GM12874 (cell line): Measurements from ENCODE around the gene NFXL1.
A peak's percentile ranks its signal among the peaks of the same experiment; 100 is the strongest.

Experiments used
- TF ChIP-seq, protein P1 (sequence below): IDR thresholded peaks from 2 replicates; pipeline ENCODE4 v1.5.1; 2011; ENCODE audit warnings: low read depth, mild to moderate bottlenecking, control low read depth, low read length, moderate library complexity; ENCODE audit not compliant: insufficient read depth

NFXL1 gene

GRCh38 chr4:47852136-47852535 is 62.2 kb downstream of the NFXL1 start:
- TF ChIP-seq, protein P1, sequence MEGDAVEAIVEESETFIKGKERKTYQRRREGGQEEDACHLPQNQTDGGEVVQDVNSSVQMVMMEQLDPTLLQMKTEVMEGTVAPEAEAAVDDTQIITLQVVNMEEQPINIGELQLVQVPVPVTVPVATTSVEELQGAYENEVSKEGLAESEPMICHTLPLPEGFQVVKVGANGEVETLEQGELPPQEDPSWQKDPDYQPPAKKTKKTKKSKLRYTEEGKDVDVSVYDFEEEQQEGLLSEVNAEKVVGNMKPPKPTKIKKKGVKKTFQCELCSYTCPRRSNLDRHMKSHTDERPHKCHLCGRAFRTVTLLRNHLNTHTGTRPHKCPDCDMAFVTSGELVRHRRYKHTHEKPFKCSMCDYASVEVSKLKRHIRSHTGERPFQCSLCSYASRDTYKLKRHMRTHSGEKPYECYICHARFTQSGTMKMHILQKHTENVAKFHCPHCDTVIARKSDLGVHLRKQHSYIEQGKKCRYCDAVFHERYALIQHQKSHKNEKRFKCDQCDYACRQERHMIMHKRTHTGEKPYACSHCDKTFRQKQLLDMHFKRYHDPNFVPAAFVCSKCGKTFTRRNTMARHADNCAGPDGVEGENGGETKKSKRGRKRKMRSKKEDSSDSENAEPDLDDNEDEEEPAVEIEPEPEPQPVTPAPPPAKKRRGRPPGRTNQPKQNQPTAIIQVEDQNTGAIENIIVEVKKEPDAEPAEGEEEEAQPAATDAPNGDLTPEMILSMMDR = no peak

DNA sequence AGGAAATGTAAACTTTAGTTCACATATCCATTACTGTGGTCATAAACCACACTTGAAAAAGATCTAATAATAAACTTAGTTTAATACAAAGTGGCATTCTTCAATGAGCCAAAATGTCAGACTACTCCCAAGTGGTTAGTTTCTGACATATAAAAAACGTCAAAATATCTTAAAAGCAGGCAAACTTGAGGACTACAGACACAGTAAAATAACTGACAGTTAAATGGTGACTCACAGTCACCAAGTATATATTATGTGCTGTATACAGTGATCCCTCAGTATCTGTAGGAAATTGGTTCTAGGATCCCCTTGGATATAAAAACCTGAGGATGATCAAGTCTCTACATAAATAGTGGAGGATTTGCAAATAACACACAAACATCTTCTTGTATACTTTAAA is 64.9 kb downstream of the NFXL1 start:
- TF ChIP-seq, protein P1 = no peak

DNA sequence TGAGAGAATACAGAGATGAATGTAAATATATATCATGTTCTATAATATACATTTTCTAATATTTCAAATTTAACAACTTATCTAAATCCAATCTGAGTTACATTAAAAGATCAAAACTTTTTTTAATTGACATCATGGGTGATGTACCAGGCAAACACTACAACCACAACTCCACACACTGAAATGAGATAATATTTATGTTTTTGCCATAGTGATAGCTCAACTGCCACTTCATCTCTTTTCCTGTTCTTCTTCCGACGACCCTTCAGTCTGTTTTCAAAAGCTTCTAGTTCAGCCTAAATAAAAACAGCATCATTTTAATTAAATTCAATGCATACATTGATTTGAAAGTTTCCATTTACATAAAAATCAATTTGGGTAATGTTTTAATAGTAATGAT is 66.3 kb downstream of the NFXL1 start:
- TF ChIP-seq, protein P1 = no peak

- TF ChIP-seq, protein P1 = no peak
These were observed 71.4 kb downstream of the NFXL1 start for GRCh38 chr4:47842985-47843384.

- TF ChIP-seq, protein P1 = no peak
These were observed 74.1 kb downstream of the NFXL1 start for GRCh38 chr4:47840291-47840690.

GRCh38 chr4:47839259-47839658 is 75.1 kb downstream of the NFXL1 start:
- TF ChIP-seq, protein P1 = peak; percentile 39; the same call in 1 of the 2 replicates

DNA sequence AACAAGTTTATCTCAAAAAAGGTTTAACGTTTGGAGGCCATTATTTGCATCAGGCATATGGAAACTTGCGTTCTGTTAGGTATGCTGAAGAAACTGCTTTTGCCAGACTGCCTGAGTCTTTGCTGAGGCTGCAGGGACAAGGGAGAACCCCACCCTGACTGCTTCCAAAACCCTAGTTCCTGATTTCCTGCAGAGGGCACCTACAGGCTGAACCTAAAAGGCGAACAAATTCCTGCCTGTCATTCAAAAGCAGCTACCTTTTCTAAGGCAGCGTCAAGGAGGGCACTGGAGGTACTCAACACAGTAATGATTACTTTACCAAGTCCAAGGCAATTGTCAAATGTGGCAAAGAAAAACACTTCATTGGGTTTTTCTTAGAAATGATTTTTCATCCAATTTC is 75.9 kb downstream of the NFXL1 start:
- TF ChIP-seq, protein P1 = no peak

GRCh38 chr4:47837908-47838294 is 76.5 kb downstream of the NFXL1 start, which contains the start of gene CORIN:
CORIN (minus strand) TSS chr4:47838067; CDS start chr4:47837949, 118 bp downstream.
- TF ChIP-seq, protein P1 = no peak
